ENCODE results near the gene G3BP1.
"Not testable (repeated sequence)": the region's sequence is repeated elsewhere in the genome, so short reads cannot be mapped to it uniquely, and the experiment has no call there.

The G3BP1 gene

DNA sequence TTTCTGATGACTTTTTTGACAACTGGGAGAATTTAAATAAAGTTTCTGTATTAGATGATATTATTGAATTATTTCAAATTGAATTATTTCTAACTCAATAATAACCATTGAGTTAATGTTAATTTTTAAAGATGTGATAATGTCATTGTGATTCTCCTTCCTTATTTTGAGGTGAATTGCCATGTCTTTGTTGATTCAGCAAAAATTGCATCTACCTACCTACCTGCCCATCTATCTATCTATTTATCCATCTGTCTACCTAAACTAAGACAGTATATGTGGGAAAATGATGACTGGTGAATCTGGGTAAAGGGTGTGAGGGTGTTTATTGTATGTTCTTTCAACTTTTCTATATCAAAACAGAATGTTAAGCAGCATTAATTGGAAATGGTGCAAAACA, 75.0 kb downstream of the G3BP1 start:
- DNase-seq (ENCODE audit: low spot score): no peak
- in situ Hi-C loops (cut with MboI; ENCODE audit: low pct_unique_long_range_greater_than_20kb, low sequenced_read_pairs, unreplicated experiment): loop anchor here (25.0 kb wide), 1 partner anchor 666 kb away; no protein-coding TSS in a partner anchor
- TF ChIP-seq, protein P1, sequence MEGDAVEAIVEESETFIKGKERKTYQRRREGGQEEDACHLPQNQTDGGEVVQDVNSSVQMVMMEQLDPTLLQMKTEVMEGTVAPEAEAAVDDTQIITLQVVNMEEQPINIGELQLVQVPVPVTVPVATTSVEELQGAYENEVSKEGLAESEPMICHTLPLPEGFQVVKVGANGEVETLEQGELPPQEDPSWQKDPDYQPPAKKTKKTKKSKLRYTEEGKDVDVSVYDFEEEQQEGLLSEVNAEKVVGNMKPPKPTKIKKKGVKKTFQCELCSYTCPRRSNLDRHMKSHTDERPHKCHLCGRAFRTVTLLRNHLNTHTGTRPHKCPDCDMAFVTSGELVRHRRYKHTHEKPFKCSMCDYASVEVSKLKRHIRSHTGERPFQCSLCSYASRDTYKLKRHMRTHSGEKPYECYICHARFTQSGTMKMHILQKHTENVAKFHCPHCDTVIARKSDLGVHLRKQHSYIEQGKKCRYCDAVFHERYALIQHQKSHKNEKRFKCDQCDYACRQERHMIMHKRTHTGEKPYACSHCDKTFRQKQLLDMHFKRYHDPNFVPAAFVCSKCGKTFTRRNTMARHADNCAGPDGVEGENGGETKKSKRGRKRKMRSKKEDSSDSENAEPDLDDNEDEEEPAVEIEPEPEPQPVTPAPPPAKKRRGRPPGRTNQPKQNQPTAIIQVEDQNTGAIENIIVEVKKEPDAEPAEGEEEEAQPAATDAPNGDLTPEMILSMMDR (IDR thresholded peaks at IDR 0.05; ENCODE audit: extremely low read depth, insufficient read depth, missing control alignments): no peak

DNA sequence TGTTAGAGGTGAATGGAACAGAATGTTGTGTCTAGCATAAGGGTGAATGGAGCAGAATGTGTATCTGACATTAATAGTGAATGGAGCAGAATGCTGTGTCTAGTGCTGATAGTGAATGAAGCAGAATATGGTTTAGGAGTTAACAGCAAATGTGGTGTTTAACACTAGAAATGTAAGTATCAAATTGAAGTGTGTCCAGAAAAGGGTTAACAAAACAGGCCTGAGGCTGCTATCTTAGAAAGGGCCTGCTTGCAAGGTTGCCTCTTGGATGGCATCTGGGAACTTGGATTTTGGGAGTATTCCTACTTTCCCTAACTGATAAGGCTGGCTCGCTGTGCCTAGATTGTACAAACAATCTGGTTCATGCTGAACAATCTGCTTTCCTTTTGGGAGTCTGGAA, 76.1 kb downstream of the G3BP1 start:
- in situ Hi-C loops (cut with MboI; ENCODE audit: low pct_unique_long_range_greater_than_20kb, low sequenced_read_pairs, unreplicated experiment): loop anchor here (25.0 kb wide), 1 partner anchor 664 kb away; no protein-coding TSS in a partner anchor
- DNase-seq (ENCODE audit: low spot score): no peak

GRCh38 chr5:151855701-151856100, 83.9 kb downstream of the G3BP1 start:
- TF ChIP-seq, protein P1 (IDR thresholded peaks at IDR 0.05; ENCODE audit: extremely low read depth, insufficient read depth, missing control alignments): no peak
- DNase-seq (ENCODE audit: low spot score): no peak
- in situ Hi-C loops (cut with MboI; ENCODE audit: low pct_unique_long_range_greater_than_20kb, low sequenced_read_pairs, unreplicated experiment): no loop called here

More for the DNA sequence above, 76.1 kb downstream of the G3BP1 start:
- TF ChIP-seq, protein P1 (IDR thresholded peaks at IDR 0.05; ENCODE audit: extremely low read depth, insufficient read depth, missing control alignments): no peak

- DNase-seq (ENCODE audit: low spot score): no peak
- in situ Hi-C loops (cut with MboI; ENCODE audit: low pct_unique_long_range_greater_than_20kb, low sequenced_read_pairs, unreplicated experiment): no loop called here
- TF ChIP-seq, protein P1 (IDR thresholded peaks at IDR 0.05; ENCODE audit: extremely low read depth, insufficient read depth, missing control alignments): no peak
Measured at GRCh38 chr5:151856861-151857260, 85.1 kb downstream of the G3BP1 start.

DNA sequence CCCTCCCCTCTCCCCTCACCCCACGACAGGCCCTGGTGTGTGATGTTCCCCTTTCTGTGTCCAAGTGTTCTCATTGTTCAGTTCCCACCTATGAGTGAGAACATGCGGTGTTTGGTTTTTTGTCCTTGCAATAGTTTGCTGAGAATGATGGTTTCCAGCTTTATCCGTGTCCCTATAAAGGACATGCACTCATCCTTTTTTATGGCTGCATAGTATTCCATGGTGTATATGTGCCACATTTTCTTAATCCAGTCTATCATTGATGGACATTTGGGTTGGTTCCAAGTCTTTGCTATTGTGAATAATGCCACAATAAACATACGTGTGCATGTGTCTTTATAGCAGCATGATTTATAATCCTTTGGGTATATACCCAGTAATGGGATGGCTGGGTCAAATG, 89.1 kb downstream of the G3BP1 start:
- DNase-seq (ENCODE audit: low spot score); in situ Hi-C loops (cut with MboI; ENCODE audit: low pct_unique_long_range_greater_than_20kb, low sequenced_read_pairs, unreplicated experiment): not testable (repeated sequence)

Measured in GM13977 (cell line).